Kidney epithelial cell (primary cell): ENCODE measurements around the gene RPS3A. TPM values are rescaled to one million over a fixed set of nuclear protein-coding genes. Genes with fewer than 3 reads are reported as not detected.
"Not testable (repeated sequence)": the region's sequence is repeated elsewhere in the genome, so short reads cannot be mapped to it uniquely, and the experiment has no call there.

Experiments used
- DNase-seq: peaks from one replicate; pipeline ENCODE4 v3.0.0-alpha.2; 2010; ENCODE audit warnings: low read depth
- H3K27me3 ChIP-seq: 2 replicates; pipeline ENCODE4 v1.6.0; 2011; ENCODE audit warnings: low read length; ENCODE audit not compliant: control insufficient read depth, insufficient read depth
- H3K36me3 ChIP-seq: 2 replicates; pipeline ENCODE4 v1.5.1; 2011; ENCODE audit warnings: low read length; ENCODE audit not compliant: control insufficient read depth, insufficient read depth
- H3K4me3 ChIP-seq: 2 replicates; pipeline ENCODE4 v1.5.1; 2011; ENCODE audit warnings: low read depth, mild to moderate bottlenecking, control low read depth, low read length
- total RNA-seq: library from RNA; depleted of rRNA; stranded (reverse); fragments of >200 nt; gene quantifications from 2 replicates; pipeline ENCODE4 v1.2.3, GENCODE V29; 2015
- TF ChIP-seq, protein P1 (sequence below): IDR thresholded peaks from 2 replicates; pipeline ENCODE4 v1.5.1; 2011; ENCODE audit warnings: mild to moderate bottlenecking, moderate library complexity, low read length, control low read depth, inconsistent platforms; ENCODE audit not compliant: insufficient read depth, poor library complexity, severe bottlenecking

RPS3A gene
- total RNA-seq, 1 donor from 2014 or later = 4,820 TPM

DNA sequence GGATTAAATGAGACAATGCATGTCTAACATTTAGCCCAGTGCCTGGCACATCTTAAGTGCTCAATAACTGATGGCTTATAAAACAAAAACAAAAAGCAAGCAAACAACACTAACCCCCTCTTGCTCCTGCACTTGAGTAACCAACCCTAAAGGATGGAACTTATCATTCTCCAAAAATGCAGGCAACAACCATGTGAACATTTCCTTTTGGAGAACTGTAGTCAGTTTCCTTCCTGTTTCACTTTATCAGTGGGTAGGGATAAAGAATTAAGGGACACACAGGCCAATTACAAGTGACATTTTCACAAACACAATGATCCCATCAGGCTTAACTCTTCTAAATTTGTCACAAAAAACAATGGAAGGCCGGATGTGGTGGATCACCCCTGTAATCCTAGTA lies 30.4 kb downstream of the RPS3A start:
- no peak for DNase-seq
- Histone ChIP-seq H3K4me3 (no peak overlapping the region), H3K36me3 (no peaks in the 10 kb centered on the region), H3K27me3 (no peaks in the 10 kb centered on the region)
- TF ChIP-seq, protein P1, sequence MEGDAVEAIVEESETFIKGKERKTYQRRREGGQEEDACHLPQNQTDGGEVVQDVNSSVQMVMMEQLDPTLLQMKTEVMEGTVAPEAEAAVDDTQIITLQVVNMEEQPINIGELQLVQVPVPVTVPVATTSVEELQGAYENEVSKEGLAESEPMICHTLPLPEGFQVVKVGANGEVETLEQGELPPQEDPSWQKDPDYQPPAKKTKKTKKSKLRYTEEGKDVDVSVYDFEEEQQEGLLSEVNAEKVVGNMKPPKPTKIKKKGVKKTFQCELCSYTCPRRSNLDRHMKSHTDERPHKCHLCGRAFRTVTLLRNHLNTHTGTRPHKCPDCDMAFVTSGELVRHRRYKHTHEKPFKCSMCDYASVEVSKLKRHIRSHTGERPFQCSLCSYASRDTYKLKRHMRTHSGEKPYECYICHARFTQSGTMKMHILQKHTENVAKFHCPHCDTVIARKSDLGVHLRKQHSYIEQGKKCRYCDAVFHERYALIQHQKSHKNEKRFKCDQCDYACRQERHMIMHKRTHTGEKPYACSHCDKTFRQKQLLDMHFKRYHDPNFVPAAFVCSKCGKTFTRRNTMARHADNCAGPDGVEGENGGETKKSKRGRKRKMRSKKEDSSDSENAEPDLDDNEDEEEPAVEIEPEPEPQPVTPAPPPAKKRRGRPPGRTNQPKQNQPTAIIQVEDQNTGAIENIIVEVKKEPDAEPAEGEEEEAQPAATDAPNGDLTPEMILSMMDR = no peak

DNA sequence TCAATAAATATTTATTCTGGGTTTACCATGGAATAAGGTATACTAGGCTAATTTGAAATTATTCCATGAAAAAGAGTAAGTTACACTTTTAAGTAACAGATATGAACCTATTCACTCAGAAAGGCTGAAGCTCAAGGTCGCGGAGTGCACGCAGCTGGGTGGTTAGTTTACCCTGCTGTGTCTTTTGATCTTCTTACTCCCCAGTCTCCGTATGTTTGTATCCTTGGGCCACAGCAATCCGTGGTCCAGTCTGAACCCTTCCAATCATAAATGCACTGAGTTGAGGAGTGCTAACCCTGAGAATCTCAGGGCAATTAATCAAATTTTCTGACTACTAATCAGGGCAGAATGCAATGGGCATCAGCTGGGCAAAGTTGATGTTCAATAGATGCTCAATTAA lies 33.9 kb downstream of the RPS3A start:
- DNase-seq = no peak
- no peaks in the 10 kb centered on the region for H3K36me3 ChIP-seq
- H3K4me3 ChIP-seq = no peak overlapping the region
- no peaks in the 10 kb centered on the region for H3K27me3 ChIP-seq
- TF ChIP-seq, protein P1 = no peak

DNA sequence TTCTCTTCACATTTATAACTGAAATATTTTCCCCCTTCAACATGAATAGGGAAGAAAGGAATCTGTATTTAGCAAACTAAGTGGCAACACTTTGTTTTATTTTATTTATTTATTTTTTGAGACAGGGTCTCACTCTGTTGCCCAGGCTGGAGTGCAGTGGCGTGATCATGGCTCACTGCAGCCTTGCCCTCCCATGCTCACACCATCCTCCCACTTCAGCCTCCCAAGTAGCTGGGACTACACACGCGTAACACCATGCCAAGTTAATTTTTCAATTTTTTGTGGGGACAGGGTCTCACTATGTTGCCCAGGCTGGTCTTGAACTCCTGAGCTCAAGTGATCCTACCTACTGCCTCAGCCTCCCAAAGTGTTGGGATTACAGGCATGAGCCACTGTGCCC lies 36.6 kb downstream of the RPS3A start:
- not testable (repeated sequence) for H3K36me3 ChIP-seq, H3K27me3 ChIP-seq, DNase-seq, H3K4me3 ChIP-seq

DNA sequence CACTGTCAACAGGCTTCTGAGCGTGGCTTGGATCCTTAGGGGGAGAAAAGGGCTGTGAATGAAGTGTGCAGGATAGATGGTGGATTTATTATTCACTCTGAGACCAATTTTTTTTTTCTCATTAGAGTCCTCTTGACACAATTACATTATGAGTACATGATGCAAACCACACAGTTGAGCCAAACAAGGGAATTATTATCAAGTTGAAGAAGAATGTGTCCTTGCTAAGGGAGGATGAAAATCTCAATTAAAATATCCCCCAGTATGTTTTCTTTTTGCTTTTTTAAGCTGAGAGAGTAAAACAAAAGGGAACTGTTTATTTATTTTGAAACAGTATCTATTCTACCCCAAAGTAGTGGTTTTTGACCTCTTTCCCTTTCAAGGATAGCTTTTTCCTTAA lies 40.4 kb downstream of the RPS3A start:
- TF ChIP-seq, protein P1 = no peak
- Histone ChIP-seq H3K36me3 (peaks cover under 1% of the 10 kb centered on the region), H3K4me3 (no peak overlapping the region), H3K27me3 (no peaks in the 10 kb centered on the region)
- DNase-seq = no peak

DNA sequence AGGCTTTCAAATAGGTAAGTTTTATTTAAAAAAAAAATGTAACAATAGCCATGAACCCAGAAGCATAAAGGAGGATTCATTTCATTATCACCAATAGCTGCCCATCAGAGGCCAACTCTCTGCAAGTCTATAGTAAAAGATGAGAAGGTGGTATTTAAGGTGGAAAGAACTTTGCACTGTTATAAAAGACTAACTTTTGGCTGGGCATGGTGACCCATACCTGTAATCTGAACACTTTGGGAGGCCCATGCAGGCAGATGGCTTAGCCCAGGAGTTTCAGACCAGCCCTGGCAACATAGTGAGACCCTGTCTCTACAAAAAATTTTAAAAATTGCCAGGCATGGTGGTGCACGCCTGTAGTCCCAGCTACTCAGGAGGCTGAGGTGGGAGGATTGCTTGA lies 43.3 kb downstream of the RPS3A start:
- Histone ChIP-seq H3K27me3 (no peaks in the 10 kb centered on the region), H3K36me3 (peaks cover 1% of the 10 kb centered on the region), H3K4me3 (no peak overlapping the region)
- DNase-seq = no peak
- TF ChIP-seq, protein P1 = no peak

DNA sequence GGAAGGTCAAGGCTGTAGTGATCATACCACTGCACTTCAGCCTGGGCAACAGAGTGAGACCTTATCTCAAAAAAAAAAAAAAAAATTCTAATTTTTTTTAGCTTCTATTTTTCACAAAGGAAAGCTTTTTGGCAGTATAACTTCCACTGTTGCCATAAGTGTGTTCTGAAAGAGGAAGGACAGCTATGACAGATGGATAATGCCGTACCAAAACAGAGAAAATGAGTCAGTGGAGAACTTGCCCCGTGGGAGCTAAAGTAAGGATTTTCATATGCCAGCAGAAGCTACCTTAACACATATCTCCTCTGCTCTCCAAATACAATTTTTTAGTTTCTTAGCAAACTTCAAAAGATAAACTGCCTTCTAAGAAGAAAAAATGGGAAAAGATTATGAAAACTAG lies 43.7 kb downstream of the RPS3A start:
- H3K36me3 ChIP-seq = peaks cover 1% of the 10 kb centered on the region
- DNase-seq = no peak
- no peaks in the 10 kb centered on the region for H3K27me3 ChIP-seq
- TF ChIP-seq, protein P1 = no peak
- no peak overlapping the region for H3K4me3 ChIP-seq
